ENCODE measurements around the gene SPG11.
"Not testable (repeated sequence)": the region's sequence is repeated elsewhere in the genome, so short reads cannot be mapped to it uniquely, and the experiment has no call there.

SPG11 gene

DNA sequence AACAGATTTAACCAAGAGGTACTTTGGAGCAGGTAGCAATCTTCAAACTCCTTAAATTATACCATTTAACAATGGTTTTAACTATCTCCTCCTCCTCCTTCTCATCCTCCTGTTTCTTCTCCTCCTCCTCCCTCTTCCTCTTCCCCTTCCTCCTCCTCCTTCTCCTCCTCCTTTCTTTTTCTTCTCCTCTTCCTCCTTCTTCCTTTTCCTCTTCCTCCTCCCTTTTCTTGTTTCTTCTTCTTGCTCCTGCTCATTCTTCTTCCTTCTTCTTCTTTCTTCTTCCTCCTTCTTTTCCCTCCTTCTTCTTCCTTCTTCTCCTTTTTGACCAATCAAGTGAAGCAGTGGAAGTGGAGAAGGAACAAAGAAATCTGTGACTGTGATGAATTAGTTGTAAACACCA is 33.6 kb upstream of the SPG11 start:
- no peak for DNase-seq (ENCODE audit: low spot score)
- ChIA-PET POLR2A (ENCODE audit: low non-redundant PET) (no interaction called here), CTCF (interaction anchor here (1.0 kb wide), 1 partner anchor 34 kb away, joined by 4 read pairs; the partner anchor contains the start of gene SPG11)
- TF ChIP-seq, protein P1, sequence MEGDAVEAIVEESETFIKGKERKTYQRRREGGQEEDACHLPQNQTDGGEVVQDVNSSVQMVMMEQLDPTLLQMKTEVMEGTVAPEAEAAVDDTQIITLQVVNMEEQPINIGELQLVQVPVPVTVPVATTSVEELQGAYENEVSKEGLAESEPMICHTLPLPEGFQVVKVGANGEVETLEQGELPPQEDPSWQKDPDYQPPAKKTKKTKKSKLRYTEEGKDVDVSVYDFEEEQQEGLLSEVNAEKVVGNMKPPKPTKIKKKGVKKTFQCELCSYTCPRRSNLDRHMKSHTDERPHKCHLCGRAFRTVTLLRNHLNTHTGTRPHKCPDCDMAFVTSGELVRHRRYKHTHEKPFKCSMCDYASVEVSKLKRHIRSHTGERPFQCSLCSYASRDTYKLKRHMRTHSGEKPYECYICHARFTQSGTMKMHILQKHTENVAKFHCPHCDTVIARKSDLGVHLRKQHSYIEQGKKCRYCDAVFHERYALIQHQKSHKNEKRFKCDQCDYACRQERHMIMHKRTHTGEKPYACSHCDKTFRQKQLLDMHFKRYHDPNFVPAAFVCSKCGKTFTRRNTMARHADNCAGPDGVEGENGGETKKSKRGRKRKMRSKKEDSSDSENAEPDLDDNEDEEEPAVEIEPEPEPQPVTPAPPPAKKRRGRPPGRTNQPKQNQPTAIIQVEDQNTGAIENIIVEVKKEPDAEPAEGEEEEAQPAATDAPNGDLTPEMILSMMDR (conservative IDR thresholded peaks at IDR 0.05; ENCODE audit: low read depth) = no peak
- H3K27ac ChIP-seq = no peak overlapping the region

DNA sequence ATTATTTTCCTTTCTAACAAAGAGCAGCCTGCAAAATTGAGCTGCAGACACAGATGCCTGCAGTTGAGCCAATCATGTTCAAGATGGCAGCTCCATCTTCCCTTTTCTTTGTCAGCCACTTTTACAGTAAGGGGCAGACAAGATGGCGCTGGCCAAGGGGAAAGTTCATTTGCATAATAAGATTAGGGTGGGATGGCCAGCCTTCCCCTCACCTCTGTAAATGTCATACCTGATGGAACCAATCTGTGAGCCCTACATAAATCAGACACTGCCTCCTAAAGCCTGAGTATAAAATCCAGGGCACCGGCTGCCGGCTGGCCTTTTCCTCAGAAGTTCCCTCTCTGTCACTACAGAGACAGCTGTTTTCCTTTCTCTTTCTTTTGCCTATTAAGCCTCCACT is 31.8 kb upstream of the SPG11 start:
- POLR2A ChIA-PET (ENCODE audit: low non-redundant PET) = no interaction called here
- no peak overlapping the region for H3K27ac ChIP-seq
- TF ChIP-seq, protein P1 (conservative IDR thresholded peaks at IDR 0.05; ENCODE audit: low read depth) = no peak
- CTCF ChIA-PET = interaction anchor here (0.7 kb wide), 1 partner anchor 7 kb away, joined by 4 read pairs; no protein-coding TSS in a partner anchor
- no peak for DNase-seq (ENCODE audit: low spot score)

DNA sequence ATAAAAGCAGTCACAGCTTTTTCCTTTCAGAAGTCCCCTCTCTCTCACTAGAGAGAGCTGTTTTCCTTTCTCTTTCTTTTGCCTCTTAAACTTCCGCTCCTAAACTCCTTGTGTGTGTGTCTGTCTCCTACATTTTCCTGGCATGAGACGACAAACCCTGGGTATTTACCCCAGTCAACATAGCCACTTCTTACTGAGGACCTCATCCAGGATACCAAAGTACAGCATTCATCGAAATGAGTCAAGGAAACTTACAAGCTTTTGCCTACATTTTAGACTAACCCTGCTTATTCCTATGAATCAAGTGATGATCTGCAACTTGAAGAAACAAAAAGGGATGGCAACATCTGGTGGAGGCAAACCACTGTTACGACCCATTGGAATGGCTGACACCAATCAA is 31.0 kb upstream of the SPG11 start:
- TF ChIP-seq, protein P1 (conservative IDR thresholded peaks at IDR 0.05; ENCODE audit: low read depth) = no peak
- POLR2A ChIA-PET (ENCODE audit: low non-redundant PET) = no interaction called here
- CTCF ChIA-PET = interaction anchor here (1.2 kb wide), 1 partner anchor 31 kb away, joined by 3 read pairs; no protein-coding TSS in a partner anchor
- no peak for DNase-seq (ENCODE audit: low spot score)
- no peak overlapping the region for H3K27ac ChIP-seq

DNA sequence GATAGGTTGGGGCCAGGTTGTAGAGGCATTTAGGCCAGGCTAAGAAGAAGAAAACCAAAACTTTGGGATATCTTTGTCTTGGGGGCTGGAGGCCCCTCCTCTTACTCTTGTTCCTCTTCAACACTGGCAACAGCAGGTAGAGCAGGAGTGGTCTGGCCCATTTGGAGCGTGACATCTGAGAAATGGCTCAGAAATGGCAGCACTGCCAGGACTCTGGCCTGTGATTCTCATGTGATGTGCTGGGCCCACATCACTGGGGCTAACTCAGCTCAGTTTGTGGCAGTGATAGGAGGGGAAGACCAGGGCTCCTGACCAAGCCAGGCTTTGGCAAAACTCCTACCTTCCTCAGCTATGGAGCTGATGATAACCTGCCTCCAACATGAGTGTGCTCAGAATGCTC is 29.2 kb upstream of the SPG11 start:
- DNase-seq (ENCODE audit: low spot score) = no peak

DNA sequence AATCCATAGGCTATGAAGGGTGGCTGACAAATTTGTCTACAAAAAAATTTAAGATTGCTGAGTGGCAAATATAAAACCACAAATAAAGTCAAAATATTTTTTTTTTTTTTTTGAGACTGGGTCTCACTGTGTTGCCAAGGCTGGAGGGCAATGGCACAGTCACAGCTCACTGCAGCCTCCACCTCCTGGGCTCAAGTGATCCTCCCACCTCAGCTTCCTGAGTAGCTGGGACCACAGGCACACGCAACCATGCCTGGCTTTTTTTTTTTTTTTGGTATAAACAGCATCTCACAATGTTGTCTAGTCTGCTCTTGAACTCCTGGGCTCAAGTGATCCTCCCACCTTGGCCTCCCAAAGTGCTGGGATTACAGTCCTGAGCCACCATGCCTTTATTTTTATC is 26.8 kb upstream of the SPG11 start:
- CTCF ChIA-PET; DNase-seq (ENCODE audit: low spot score); POLR2A ChIA-PET (ENCODE audit: low non-redundant PET); H3K27ac ChIP-seq: not testable (repeated sequence)

More for the DNA sequence above, 29.2 kb upstream of the SPG11 start:
- TF ChIP-seq, protein P1 (conservative IDR thresholded peaks at IDR 0.05; ENCODE audit: low read depth) = no peak
- H3K27ac ChIP-seq = no peak overlapping the region
- CTCF ChIA-PET = interaction anchor here (0.7 kb wide), 1 partner anchor 146 kb away, joined by 6 read pairs; no protein-coding TSS in a partner anchor
- POLR2A ChIA-PET (ENCODE audit: low non-redundant PET) = no interaction called here

DNA sequence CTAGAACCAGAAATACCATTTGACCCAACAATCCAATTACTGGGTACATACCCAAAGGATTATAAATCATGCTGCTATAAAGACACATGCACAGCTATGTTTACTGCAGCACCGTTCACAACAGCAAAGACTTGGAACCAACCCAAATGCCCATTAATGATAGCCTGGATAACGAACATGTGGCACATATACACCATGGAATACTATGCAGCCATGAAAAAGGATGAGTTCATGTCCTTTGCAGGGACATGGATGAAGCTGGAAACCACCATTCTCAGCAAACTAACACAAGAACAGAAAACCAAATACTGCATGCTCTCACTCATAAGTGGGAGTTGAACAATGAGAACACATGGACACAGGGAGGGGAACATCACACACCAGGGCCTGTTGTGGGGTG is 25.9 kb upstream of the SPG11 start:
- H3K27ac ChIP-seq; DNase-seq (ENCODE audit: low spot score); CTCF ChIA-PET; POLR2A ChIA-PET (ENCODE audit: low non-redundant PET): not testable (repeated sequence)

DNA sequence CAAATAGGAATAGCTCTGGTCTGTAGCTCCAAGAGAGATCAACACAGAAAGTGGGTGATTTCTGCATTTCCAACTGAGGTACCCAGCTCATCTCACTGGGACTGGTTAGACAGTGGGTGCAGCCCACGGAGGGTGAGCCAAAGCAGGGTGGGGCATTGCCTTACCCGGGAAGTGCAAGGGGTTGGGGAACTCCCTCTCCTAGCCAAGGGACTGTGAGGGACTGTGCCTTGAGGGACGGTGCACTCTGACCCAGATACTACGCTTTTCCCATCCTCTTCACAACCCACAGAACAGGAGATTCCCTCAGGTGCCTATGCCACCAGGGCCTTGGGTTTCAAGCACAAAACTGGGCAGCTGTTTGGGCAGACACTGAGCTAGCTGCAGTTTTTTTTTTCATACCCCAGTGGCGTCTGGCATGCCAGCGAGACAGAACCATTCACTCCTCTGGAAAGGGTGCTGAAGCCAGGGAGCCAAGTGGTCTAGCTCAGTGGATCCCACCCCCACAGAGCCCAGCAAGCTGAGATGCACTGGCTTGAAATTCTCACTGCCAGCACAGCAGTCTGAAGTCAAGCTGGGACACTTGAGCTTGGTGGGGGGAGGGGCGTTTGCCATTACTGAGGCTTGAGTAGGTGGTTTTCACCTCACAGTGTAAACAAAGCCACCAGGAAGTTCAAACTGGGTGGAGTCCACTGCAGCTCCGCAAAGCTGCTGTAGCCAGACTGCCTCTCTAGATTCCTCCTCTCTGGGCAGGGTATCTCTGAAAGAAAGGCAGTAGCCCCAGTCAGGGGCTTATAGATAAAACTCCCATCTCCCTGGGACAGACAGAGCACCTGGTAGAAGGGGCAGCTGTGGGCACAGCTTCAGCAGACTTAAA is 19.6 kb upstream of the SPG11 start:
- POLR2A ChIA-PET (ENCODE audit: low non-redundant PET) = not testable (repeated sequence)

DNA sequence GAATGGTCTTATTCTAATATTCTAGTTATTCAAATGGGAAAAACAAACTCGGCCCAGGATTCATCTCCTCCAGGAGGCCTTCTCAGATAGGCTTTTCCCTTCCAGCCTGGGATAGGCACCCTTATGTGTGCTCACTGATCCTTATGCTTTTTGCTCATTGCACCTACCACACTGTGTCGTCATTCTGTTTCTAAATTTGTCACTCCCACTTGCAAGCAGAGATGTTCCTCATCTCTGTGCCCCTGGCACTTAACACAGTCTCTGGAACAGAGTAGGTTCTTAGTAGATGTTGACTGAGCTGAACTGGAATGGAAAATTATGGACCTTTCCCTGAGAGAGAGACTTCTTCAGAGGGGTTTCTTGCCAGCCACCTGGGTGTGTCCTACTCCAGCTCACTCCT is 18.7 kb upstream of the SPG11 start:
- DNase-seq (ENCODE audit: low spot score) = no peak
- POLR2A ChIA-PET (ENCODE audit: low non-redundant PET) = no interaction called here
- CTCF ChIA-PET = no interaction called here
- TF ChIP-seq, protein P1 (conservative IDR thresholded peaks at IDR 0.05; ENCODE audit: low read depth) = no peak
- H3K27ac ChIP-seq = no peak overlapping the region

More for the DNA sequence above, 19.6 kb upstream of the SPG11 start:
- H3K27ac ChIP-seq; DNase-seq (ENCODE audit: low spot score): not testable (repeated sequence)
- CTCF ChIA-PET = interaction anchor here (0.6 kb wide), 1 partner anchor 9 kb away, joined by 3 read pairs; no protein-coding TSS in a partner anchor
